ENCODE results near the gene BEST3.

DNA sequence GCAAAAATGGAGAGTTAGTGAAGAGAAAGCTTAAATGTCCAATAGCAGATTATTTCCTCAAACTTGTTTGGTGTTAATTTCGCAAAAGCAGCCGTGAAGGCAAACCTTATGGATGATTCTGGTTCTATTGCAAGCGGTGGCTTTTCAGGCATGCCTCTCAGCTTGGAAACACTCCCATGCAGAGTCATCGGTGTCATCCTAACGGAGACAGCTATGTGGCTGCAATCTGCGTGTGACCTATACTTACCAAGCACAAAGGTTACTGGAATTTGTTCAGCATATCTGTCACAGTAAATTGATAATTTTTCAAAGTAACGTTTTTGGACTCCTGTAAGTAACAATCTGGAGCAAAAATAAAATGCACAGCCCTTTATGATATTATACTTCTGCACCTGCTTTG is 5.0 kb downstream of the BEST3 start:
- TF ChIP-seq, protein P1, sequence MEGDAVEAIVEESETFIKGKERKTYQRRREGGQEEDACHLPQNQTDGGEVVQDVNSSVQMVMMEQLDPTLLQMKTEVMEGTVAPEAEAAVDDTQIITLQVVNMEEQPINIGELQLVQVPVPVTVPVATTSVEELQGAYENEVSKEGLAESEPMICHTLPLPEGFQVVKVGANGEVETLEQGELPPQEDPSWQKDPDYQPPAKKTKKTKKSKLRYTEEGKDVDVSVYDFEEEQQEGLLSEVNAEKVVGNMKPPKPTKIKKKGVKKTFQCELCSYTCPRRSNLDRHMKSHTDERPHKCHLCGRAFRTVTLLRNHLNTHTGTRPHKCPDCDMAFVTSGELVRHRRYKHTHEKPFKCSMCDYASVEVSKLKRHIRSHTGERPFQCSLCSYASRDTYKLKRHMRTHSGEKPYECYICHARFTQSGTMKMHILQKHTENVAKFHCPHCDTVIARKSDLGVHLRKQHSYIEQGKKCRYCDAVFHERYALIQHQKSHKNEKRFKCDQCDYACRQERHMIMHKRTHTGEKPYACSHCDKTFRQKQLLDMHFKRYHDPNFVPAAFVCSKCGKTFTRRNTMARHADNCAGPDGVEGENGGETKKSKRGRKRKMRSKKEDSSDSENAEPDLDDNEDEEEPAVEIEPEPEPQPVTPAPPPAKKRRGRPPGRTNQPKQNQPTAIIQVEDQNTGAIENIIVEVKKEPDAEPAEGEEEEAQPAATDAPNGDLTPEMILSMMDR (IDR thresholded peaks at IDR 0.05; ENCODE audit: extremely low read depth in 1 of 2, insufficient read depth in 1 of 2, low read depth in 1 of 2, low read length in 2 of 2) = no peak
- TF ChIP-seq, protein P2, sequence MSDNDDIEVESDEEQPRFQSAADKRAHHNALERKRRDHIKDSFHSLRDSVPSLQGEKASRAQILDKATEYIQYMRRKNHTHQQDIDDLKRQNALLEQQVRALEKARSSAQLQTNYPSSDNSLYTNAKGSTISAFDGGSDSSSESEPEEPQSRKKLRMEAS (IDR thresholded peaks at IDR 0.05; ENCODE audit: insufficient read depth, insufficient read length) = no peak
- TF ChIP-seq POLR2A (IDR thresholded peaks at IDR 0.05; ENCODE audit: low read depth, low read length) (no peak), POLR2AphosphoS5 (IDR thresholded peaks at IDR 0.05; ENCODE audit: insufficient read depth, low read depth, low read length) (no peak), EZH2 (IDR thresholded peaks at IDR 0.05; ENCODE audit: borderline replicate concordance, low read depth, low read length, severe bottlenecking) (no peak), JUN (IDR thresholded peaks at IDR 0.05; ENCODE audit: borderline replicate concordance, insufficient read depth, insufficient read length, low read depth) (no peak), MYC (IDR thresholded peaks at IDR 0.05; ENCODE audit: low read depth, low read length) (no peak)
